SU-DHL-6 (cell line): Measurements from ENCODE around the gene PYDC1.
"Not testable (repeated sequence)": the region's sequence is repeated elsewhere in the genome, so short reads cannot be mapped to it uniquely, and the experiment has no call there.

Source experiments
- H2AFZ ChIP-seq: fragments of 200-600 bp; sonication (generic); 2 replicates; pipeline ENCODE4 v1.6.1; 2014; ENCODE audit warnings: low read depth, mild to moderate bottlenecking, moderate library complexity, mixed read lengths, antibody characterized with exemption, low read length; ENCODE audit not compliant: severe bottlenecking
- H3F3A ChIP-seq: fragments of 200-600 bp; shearing (Covaris generic); 2 replicates; pipeline ENCODE4 v1.6.0; 2016; ENCODE audit warnings: antibody characterized with exemption, mild to moderate bottlenecking; ENCODE audit not compliant: insufficient read depth
- H3K27ac ChIP-seq: fragments of 200-600 bp; sonication (generic); 2 replicates; pipeline ENCODE4 v1.5.1; 2016; ENCODE audit warnings: low read depth, mild to moderate bottlenecking, low read length, moderate library complexity, mixed read lengths
- H3K27me3 ChIP-seq: fragments of 200-600 bp; sonication (generic), shearing (Covaris generic); 2 replicates; pipeline ENCODE4 v1.6.0; 2014; ENCODE audit warnings: mild to moderate bottlenecking, low read length
- H3K36me3 ChIP-seq: fragments of 200-600 bp; sonication (generic); 2 replicates; pipeline ENCODE4 v1.6.1; 2014; ENCODE audit warnings: mild to moderate bottlenecking, low read length, mixed read lengths
- H3K4me2 ChIP-seq: fragments of 300-600, 200-600 bp; shearing (Covaris generic), sonication (generic); 2 replicates; pipeline ENCODE4 v1.6.0; 2014; ENCODE audit warnings: low read length, low read depth, mild to moderate bottlenecking; ENCODE audit not compliant: poor library complexity, severe bottlenecking
- H3K4me3 ChIP-seq: fragments of 200-600 bp; sonication (generic); 2 replicates; pipeline ENCODE4 v1.5.1; 2014; ENCODE audit warnings: antibody characterized with exemption, low read length, mild to moderate bottlenecking, mixed read lengths; ENCODE audit not compliant: insufficient read depth, poor library complexity, severe bottlenecking
- H3K79me2 ChIP-seq: fragments of 200-600 bp; sonication (generic); 2 replicates; pipeline ENCODE4 v1.6.1; 2014; ENCODE audit warnings: mild to moderate bottlenecking, low read length, moderate library complexity; ENCODE audit not compliant: insufficient read depth
- H3K9ac ChIP-seq: fragments of 200-600 bp; sonication (generic); 2 replicates; pipeline ENCODE4 v1.7.0; 2014; ENCODE audit warnings: mild to moderate bottlenecking, low read length
- H3K9me2 ChIP-seq: fragments of 200-600 bp; sonication (generic); replicated peaks from 2 replicates; pipeline ENCODE4 v1.6.1; 2014; ENCODE audit warnings: low read length; ENCODE audit not compliant: insufficient read depth
- H3K9me3 ChIP-seq: fragments of 200-600 bp; sonication (generic); 2 replicates; pipeline ENCODE4 v1.6.1; 2014; ENCODE audit warnings: low read length, mixed read lengths; ENCODE audit not compliant: insufficient read depth
- H4K20me1 ChIP-seq: fragments of 200-600 bp; sonication (generic); 2 replicates; pipeline ENCODE4 v1.6.1; 2014; ENCODE audit warnings: low read depth, mild to moderate bottlenecking, antibody characterized with exemption, low read length, moderate library complexity, mixed read lengths
- CTCF ChIP-seq: fragments of 200-600 bp; sonication (generic); IDR thresholded peaks from one replicate; pipeline ENCODE4 v1.5.1; 2017; ENCODE audit warnings: antibody characterized with exemption, mild to moderate bottlenecking, low read length, moderate library complexity; ENCODE audit not compliant: insufficient read depth, poor library complexity, severe bottlenecking
- EZH2phosphoT487 ChIP-seq: fragments of 200-600 bp; sonication (generic), shearing (Covaris generic); conservative IDR thresholded peaks from 2 replicates; pipeline ENCODE4 v1.6.1; 2018; ENCODE audit warnings: mild to moderate bottlenecking, antibody characterized with exemption, low read length, moderate library complexity, mixed read lengths

The PYDC1 gene

DNA sequence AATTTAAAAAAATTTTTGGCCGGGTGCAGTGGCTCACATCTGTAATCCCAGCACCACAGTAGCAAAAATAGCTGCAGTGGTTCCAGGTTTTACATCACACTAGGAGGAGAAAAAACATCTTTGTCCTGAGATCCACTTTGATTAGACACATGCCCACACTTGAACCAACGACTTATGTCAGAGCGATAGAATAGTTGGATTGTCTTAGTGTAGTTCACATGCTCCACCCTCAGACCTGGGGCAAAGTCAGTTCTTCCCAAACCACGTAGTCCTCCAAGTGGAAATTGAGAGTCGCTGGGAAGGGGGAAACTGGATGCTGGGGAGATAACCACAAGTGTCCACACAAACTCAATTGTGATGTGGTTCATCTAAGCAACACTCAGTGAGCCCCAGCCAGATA is 31.4 kb upstream of the PYDC1 start:
- Histone ChIP-seq H3K36me3 (no peaks in the 10 kb centered on the region), H2AFZ (no peak overlapping the region), H3K9me3 (no peaks in the 10 kb centered on the region), H3K4me2 (no peak overlapping the region), H3K27me3 (no peaks in the 10 kb centered on the region), H3F3A (no peaks in the 10 kb centered on the region), H4K20me1 (no peaks in the 10 kb centered on the region), H3K9ac (no peak overlapping the region), H3K79me2 (no peaks in the 10 kb centered on the region), H3K27ac (no peak overlapping the region), H3K4me3 (no peak overlapping the region), H3K9me2 (no peaks in the 10 kb centered on the region)
- TF ChIP-seq EZH2phosphoT487 (no peak), CTCF (no peak)

DNA sequence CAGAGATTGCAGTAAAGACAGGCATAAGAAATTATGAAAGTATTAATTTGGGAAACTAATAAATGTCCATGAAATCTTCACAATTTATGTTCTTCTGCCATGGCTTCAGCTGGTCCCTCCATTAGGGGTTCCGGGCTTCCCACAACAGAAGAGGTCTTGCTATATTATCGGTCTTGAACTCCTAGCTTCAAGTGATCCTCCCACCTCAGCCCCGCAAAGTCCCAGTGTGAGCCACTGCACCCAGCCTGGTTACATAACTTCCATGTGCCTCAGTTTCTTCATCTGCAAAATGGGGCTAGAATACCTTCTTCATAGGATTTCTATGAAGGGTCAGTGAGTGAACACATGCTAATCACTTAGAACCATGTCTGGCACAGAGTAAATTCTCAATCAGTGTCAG is 29.4 kb upstream of the PYDC1 start:
- no peaks in the 10 kb centered on the region for H3K9me3 ChIP-seq
- H3K27me3 ChIP-seq: no peaks in the 10 kb centered on the region
- H2AFZ ChIP-seq: no peak overlapping the region
- H3K9ac ChIP-seq: no peak overlapping the region
- H3K79me2 ChIP-seq: no peaks in the 10 kb centered on the region
- H3K9me2 ChIP-seq: no peaks in the 10 kb centered on the region
- H3K27ac ChIP-seq: no peak overlapping the region
- no peaks in the 10 kb centered on the region for H4K20me1 ChIP-seq
- H3K36me3 ChIP-seq: no peaks in the 10 kb centered on the region
- TF ChIP-seq CTCF: no peak
- TF ChIP-seq EZH2phosphoT487: no peak
- H3F3A ChIP-seq: no peaks in the 10 kb centered on the region
- H3K4me3 ChIP-seq: no peak overlapping the region
- no peak overlapping the region for H3K4me2 ChIP-seq

DNA sequence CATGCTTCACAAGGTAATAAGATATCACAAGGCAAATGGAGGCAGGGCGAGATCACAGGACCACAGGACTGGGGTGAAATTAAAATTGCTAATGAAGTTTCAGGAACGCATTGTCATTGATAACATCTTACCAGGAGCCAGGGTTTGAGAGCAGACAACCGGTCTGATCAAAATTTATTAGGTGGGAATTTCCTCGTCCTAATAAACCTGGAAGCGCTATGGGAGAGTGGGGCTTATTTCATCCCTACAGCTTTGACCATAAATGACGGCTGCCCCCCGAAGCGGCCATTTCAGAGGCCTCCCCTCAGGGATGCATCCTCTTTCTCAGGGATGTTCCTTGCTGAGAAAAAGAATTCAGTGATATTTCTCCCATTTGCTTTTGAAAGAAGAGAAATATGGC is 28.7 kb upstream of the PYDC1 start:
- not testable (repeated sequence) for H2AFZ ChIP-seq, H3K9me3 ChIP-seq, H3K4me2 ChIP-seq, H3K9ac ChIP-seq, H3K4me3 ChIP-seq, H3K27ac ChIP-seq, H3F3A ChIP-seq, H3K27me3 ChIP-seq, H3K9me2 ChIP-seq, H3K36me3 ChIP-seq, H4K20me1 ChIP-seq, H3K79me2 ChIP-seq

DNA sequence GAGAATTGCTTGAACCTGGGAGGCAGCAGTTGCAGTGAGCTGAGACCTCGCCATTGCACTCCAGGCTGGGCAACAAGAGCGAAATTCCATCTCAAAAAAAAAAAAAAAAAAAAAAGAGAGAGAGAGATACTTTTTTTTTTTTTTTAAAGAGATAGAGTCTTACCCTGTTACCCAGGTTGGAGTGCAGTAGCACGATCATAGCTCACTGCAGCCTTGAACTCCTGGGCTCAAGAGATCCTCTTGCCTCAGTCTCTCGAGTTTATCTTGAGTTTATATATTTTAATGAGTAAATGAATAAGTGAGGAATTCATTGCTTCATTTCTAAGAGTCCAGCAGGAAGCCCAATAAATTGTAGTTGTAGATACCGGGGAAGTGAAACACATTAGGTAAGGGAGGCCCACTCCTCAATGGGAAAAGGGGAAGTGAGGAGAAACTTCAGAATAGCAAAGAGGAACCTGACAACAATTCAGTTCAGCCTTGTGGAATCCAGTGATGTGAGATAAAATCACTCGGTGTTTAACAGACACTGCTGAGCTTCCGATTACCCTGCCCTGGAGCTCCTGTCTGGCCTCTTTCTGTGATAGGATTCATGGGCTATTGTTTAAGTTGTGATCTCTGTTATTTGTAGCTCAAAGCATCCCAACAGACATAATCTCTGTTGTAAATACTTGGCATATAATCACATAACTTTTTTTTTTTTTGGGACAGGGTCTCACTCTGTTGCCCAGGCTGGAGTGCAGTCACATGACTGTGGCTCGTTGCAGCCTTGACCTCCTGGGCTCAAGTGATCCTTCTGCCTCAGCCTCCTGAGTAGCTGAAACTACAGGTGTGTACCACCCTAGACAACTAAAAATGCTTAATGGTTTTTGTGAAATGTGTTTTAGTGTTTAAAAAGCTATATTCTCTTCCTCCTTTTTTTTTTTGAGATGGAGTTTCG is 27.1 kb upstream of the PYDC1 start:
- H3K79me2 ChIP-seq: no peaks in the 10 kb centered on the region
- no peaks in the 10 kb centered on the region for H3K36me3 ChIP-seq
- no peak overlapping the region for H3K4me3 ChIP-seq
- no peaks in the 10 kb centered on the region for H3K9me2 ChIP-seq
- no peak overlapping the region for H2AFZ ChIP-seq
- no peak for TF ChIP-seq CTCF
- TF ChIP-seq EZH2phosphoT487: no peak
- H3K9ac ChIP-seq: no peak overlapping the region
- H3K9me3 ChIP-seq: no peaks in the 10 kb centered on the region
- H3F3A ChIP-seq: no peaks in the 10 kb centered on the region
- H4K20me1 ChIP-seq: no peaks in the 10 kb centered on the region
- no peak overlapping the region for H3K4me2 ChIP-seq
- H3K27ac ChIP-seq: no peak overlapping the region
- H3K27me3 ChIP-seq: no peaks in the 10 kb centered on the region
